Measurements from ENCODE around the gene DNAJC7. TPM values are rescaled to one million over a fixed set of nuclear protein-coding genes. Genes with fewer than 3 reads are reported as not detected.
"Not testable (repeated sequence)": the region's sequence is repeated elsewhere in the genome, so short reads cannot be mapped to it uniquely, and the experiment has no call there.

The DNAJC7 gene
- total RNA-seq, 2 donors from 2014 or later, result 119 to 137 TPM

GRCh38 chr17:42028791-42029127 lies 11.5 kb upstream of the DNAJC7 start:
- H3K9me3 Mint-ChIP-seq, result no peaks in the 10 kb centered on the region
- DNase-seq (ENCODE audit: low spot score), result no peak
- no peak overlapping the region for H3K4me3 Mint-ChIP-seq
- H3K27ac Mint-ChIP-seq, result no peak overlapping the region
- no peaks in the 10 kb centered on the region for H3K36me3 Mint-ChIP-seq
- peaks cover 6 to 8% of the 10 kb centered on the region in 2 donors for H3K4me1 Mint-ChIP-seq (ENCODE audit: low read depth in 2 of 2)
- peaks cover 0 to 3% of the 10 kb centered on the region in 2 donors for H3K27me3 Mint-ChIP-seq
- no peak for ATAC-seq

- peaks cover 6 to 8% of the 10 kb centered on the region in 2 donors for H3K4me1 Mint-ChIP-seq (ENCODE audit: low read depth in 2 of 2)
- no peak overlapping the region for H3K27ac Mint-ChIP-seq
- H3K27me3 Mint-ChIP-seq, result peaks cover 0 to 3% of the 10 kb centered on the region in 2 donors
- no peaks in the 10 kb centered on the region for H3K36me3 Mint-ChIP-seq
- no peak overlapping the region for H3K4me3 Mint-ChIP-seq
- DNase-seq (ENCODE audit: low spot score), result no peak
- no peaks in the 10 kb centered on the region for H3K9me3 Mint-ChIP-seq
- ATAC-seq, result no peak
Measured at GRCh38 chr17:42027961-42028790, 10.9 kb upstream of the DNAJC7 start.

GRCh38 chr17:42027590-42027889 lies 10.3 kb upstream of the DNAJC7 start:
- peaks cover 0 to 3% of the 10 kb centered on the region in 2 donors for H3K27me3 Mint-ChIP-seq
- no peak for ATAC-seq
- DNase-seq (ENCODE audit: low spot score), result no peak
- no peak overlapping the region for H3K4me3 Mint-ChIP-seq
- H3K36me3 Mint-ChIP-seq, result no peaks in the 10 kb centered on the region
- H3K4me1 Mint-ChIP-seq (ENCODE audit: low read depth in 2 of 2), result peaks cover 6 to 8% of the 10 kb centered on the region in 2 donors
- no peak overlapping the region for H3K27ac Mint-ChIP-seq
- no peaks in the 10 kb centered on the region for H3K9me3 Mint-ChIP-seq

- Mint-ChIP-seq H3K27me3 (peaks cover 0 to 3% of the 10 kb centered on the region in 2 donors), H3K4me3 (no peak overlapping the region), H3K36me3 (no peaks in the 10 kb centered on the region), H3K9me3 (no peaks in the 10 kb centered on the region), H3K27ac (no peak overlapping the region), H3K4me1 (ENCODE audit: low read depth in 2 of 2) (peaks cover 6 to 10% of the 10 kb centered on the region in 2 donors)
- no peak for DNase-seq (ENCODE audit: low spot score)
- no peak for ATAC-seq
Measured at GRCh38 chr17:42026857-42027589, 9.8 kb upstream of the DNAJC7 start.

- Mint-ChIP-seq H3K4me1 (ENCODE audit: low read depth in 2 of 2) (peaks cover 14 to 17% of the 10 kb centered on the region in 2 donors), H3K27me3 (peaks cover 0 to 3% of the 10 kb centered on the region in 2 donors), H3K4me3 (no peak overlapping the region), H3K9me3 (no peaks in the 10 kb centered on the region), H3K27ac (no peak overlapping the region), H3K36me3 (no peaks in the 10 kb centered on the region)
- ATAC-seq (no peak), DNase-seq (ENCODE audit: low spot score) (no peak)
Measured at GRCh38 chr17:42025936-42026335, 8.7 kb upstream of the DNAJC7 start.

- peaks cover 0 to 3% of the 10 kb centered on the region in 2 donors for H3K27me3 Mint-ChIP-seq
- H3K27ac Mint-ChIP-seq, result peak overlapping the region; percentile 43 to 69
- H3K36me3 Mint-ChIP-seq, result no peaks in the 10 kb centered on the region
- ATAC-seq (no peak), DNase-seq (ENCODE audit: low spot score) (no peak)
- peaks cover 19 to 21% of the 10 kb centered on the region in 2 donors for H3K4me1 Mint-ChIP-seq (ENCODE audit: low read depth in 2 of 2)
- no peaks in the 10 kb centered on the region for H3K9me3 Mint-ChIP-seq
- no peak overlapping the region for H3K4me3 Mint-ChIP-seq
Measured at GRCh38 chr17:42025191-42025579, 7.9 kb upstream of the DNAJC7 start.

GRCh38 chr17:42023524-42024349 lies 6.5 kb upstream of the DNAJC7 start:
- Mint-ChIP-seq H3K4me3 (no peak overlapping the region), H3K36me3 (no peaks in the 10 kb centered on the region), H3K27me3 (peaks cover 0 to 3% of the 10 kb centered on the region in 2 donors), H3K27ac (peak overlapping the region in 1 of 2 donors; percentile 69), H3K4me1 (ENCODE audit: low read depth in 2 of 2) (peaks cover 29 to 30% of the 10 kb centered on the region in 2 donors), H3K9me3 (no peaks in the 10 kb centered on the region)
- DNase-seq (ENCODE audit: low spot score), result no peak
- no peak for ATAC-seq

GRCh38 chr17:42020845-42021244 lies 3.6 kb upstream of the DNAJC7 start:
- not testable (repeated sequence) for H3K9me3 Mint-ChIP-seq; ATAC-seq; DNase-seq (ENCODE audit: low spot score); H3K36me3 Mint-ChIP-seq; H3K27me3 Mint-ChIP-seq
- peak overlapping the region; percentile 91 to 99 for H3K27ac Mint-ChIP-seq
- H3K4me1 Mint-ChIP-seq (ENCODE audit: low read depth in 2 of 2), result peaks cover 45 to 52% of the 10 kb centered on the region in 2 donors
- H3K4me3 Mint-ChIP-seq, result peak overlapping the region; percentile 98

- ATAC-seq (peak; percentile 85 to 90), DNase-seq (ENCODE audit: low spot score) (peak; percentile 97)
- Mint-ChIP-seq H3K4me3 (peak within 1 kb of the TSS; percentile 98), H3K36me3 (peaks cover 7% of the 10 kb centered on the region), H3K9me3 (no peaks in the 10 kb centered on the region), H3K27ac (peak within 1 kb of the TSS; percentile 99), H3K4me1 (ENCODE audit: low read depth in 2 of 2) (peaks cover 49 to 58% of the 10 kb centered on the region in 2 donors), H3K27me3 (no peaks in the 10 kb centered on the region)
Measured at GRCh38 chr17:42019509-42020404, 2.5 kb upstream of the DNAJC7 start, which contains the start of gene NKIRAS2. NKIRAS2 (plus strand) TSS chr17:42020090; CDS start chr17:42021578, 1,488 bp downstream.

- peaks cover 48 to 55% of the 10 kb centered on the region in 2 donors for H3K4me1 Mint-ChIP-seq (ENCODE audit: low read depth in 2 of 2)
- peak overlapping the region; percentile 99 for H3K27ac Mint-ChIP-seq
- H3K36me3 Mint-ChIP-seq, result peaks cover 7% of the 10 kb centered on the region
- ATAC-seq, result no peak
- H3K4me3 Mint-ChIP-seq, result peak overlapping the region; percentile 98
- no peaks in the 10 kb centered on the region for H3K9me3 Mint-ChIP-seq
- no peaks in the 10 kb centered on the region for H3K27me3 Mint-ChIP-seq
- DNase-seq (ENCODE audit: low spot score), result no peak
Measured at GRCh38 chr17:42018988-42019387, 1.7 kb upstream of the DNAJC7 start.

- Mint-ChIP-seq H3K9me3 (no peaks in the 10 kb centered on the region), H3K27me3 (no peaks in the 10 kb centered on the region), H3K36me3 (peaks cover 7% of the 10 kb centered on the region), H3K4me3 (peak overlapping the region; percentile 98), H3K4me1 (ENCODE audit: low read depth in 2 of 2) (peaks cover 50 to 58% of the 10 kb centered on the region in 2 donors), H3K27ac (peak overlapping the region; percentile 99)
- DNase-seq (ENCODE audit: low spot score), result no peak
- ATAC-seq, result no peak
Measured at GRCh38 chr17:42018339-42018738, 1.1 kb upstream of the DNAJC7 start.

GRCh38 chr17:42017866-42018200 lies 594 bp upstream of the DNAJC7 start:
- Mint-ChIP-seq H3K27me3 (no peaks in the 10 kb centered on the region), H3K4me3 (peak overlapping the region; percentile 98), H3K36me3 (peaks cover 7% of the 10 kb centered on the region), H3K27ac (peak overlapping the region; percentile 99), H3K9me3 (no peaks in the 10 kb centered on the region), H3K4me1 (ENCODE audit: low read depth in 2 of 2) (peaks cover 53 to 62% of the 10 kb centered on the region in 2 donors)
- no peak for ATAC-seq
- DNase-seq (ENCODE audit: low spot score), result no peak

- no peaks in the 10 kb centered on the region for H3K9me3 Mint-ChIP-seq
- no peaks in the 10 kb centered on the region for H3K27me3 Mint-ChIP-seq
- H3K4me3 Mint-ChIP-seq, result peak overlapping the region; percentile 98
- H3K27ac Mint-ChIP-seq, result peak overlapping the region; percentile 99
- DNase-seq (ENCODE audit: low spot score) (no peak), ATAC-seq (no peak)
- peaks cover 7% of the 10 kb centered on the region for H3K36me3 Mint-ChIP-seq
- H3K4me1 Mint-ChIP-seq (ENCODE audit: low read depth in 2 of 2), result peaks cover 55 to 65% of the 10 kb centered on the region in 2 donors
Measured at GRCh38 chr17:42016411-42016831, 818 bp downstream of the DNAJC7 start.

Measured in natural killer cell treated with Interleukin-12 subunit alpha and Interleukin-12 subunit beta and Interleukin-15 and Interleukin-18, amount 100 ng/mL, for 72 hours (primary cell).